HEK293 (cell line): ENCODE measurements around the gene FOXF2.

Source experiments
- HOXD13 ChIP-seq: sonication (generic); formaldehyde crosslinking; IDR thresholded peaks from 2 replicates; pipeline ENCODE4 v1.8.0; 2022; ENCODE audit warnings: missing genetic modification reagents, borderline replicate concordance
- SCRT1 ChIP-seq: fragments of 450-650 bp; formaldehyde crosslinking; IDR thresholded peaks from 2 replicates; pipeline ENCODE4 v1.5.1; 2016; ENCODE audit warnings: missing biosample characterization, missing genetic modification characterization, borderline replicate concordance
- ZFP69B ChIP-seq: fragments of 450-650 bp; formaldehyde crosslinking; IDR thresholded peaks from 2 replicates; pipeline ENCODE4 v1.5.1; 2016; ENCODE audit warnings: missing biosample characterization, missing genetic modification characterization
- ZNF112 ChIP-seq: fragments of 450-650 bp; formaldehyde crosslinking; IDR thresholded peaks from 2 replicates; pipeline ENCODE4 v1.5.0; 2017; ENCODE audit warnings: missing biosample characterization, missing genetic modification characterization
- ZNF132 ChIP-seq: fragments of 450-650 bp; formaldehyde crosslinking; IDR thresholded peaks from 2 replicates; pipeline ENCODE4 v1.5.1; 2017; ENCODE audit warnings: missing biosample characterization, missing genetic modification characterization, borderline replicate concordance
- ZNF155 ChIP-seq: fragments of 450-650 bp; formaldehyde crosslinking; IDR thresholded peaks from 2 replicates; pipeline ENCODE4 v1.5.1; 2016; ENCODE audit warnings: missing biosample characterization, missing genetic modification characterization
- ZNF174 ChIP-seq: fragments of 450-650 bp; formaldehyde crosslinking; IDR thresholded peaks from 2 replicates; pipeline ENCODE4 v1.5.0; 2017; ENCODE audit warnings: missing biosample characterization, mild to moderate bottlenecking, missing genetic modification characterization
- ZNF184 ChIP-seq: fragments of 450-650 bp; IDR thresholded peaks from 2 replicates; pipeline ENCODE4 v1.5.1; 2018; ENCODE audit warnings: missing biosample characterization, mild to moderate bottlenecking, missing genetic modification characterization
- ZNF214 ChIP-seq: fragments of 450-650 bp; formaldehyde crosslinking; IDR thresholded peaks from 2 replicates; pipeline ENCODE4 v1.5.1; 2017; ENCODE audit warnings: missing biosample characterization, mild to moderate bottlenecking, missing genetic modification characterization, borderline replicate concordance
- ZNF239 ChIP-seq: fragments of 450-650 bp; formaldehyde crosslinking; IDR thresholded peaks from 2 replicates; pipeline ENCODE4 v1.5.1; 2016; ENCODE audit warnings: missing biosample characterization, missing genetic modification characterization
- ZNF24 ChIP-seq: fragments of 450-650 bp; formaldehyde crosslinking; IDR thresholded peaks from 2 replicates; pipeline ENCODE4 v1.5.1; 2016; ENCODE audit warnings: missing biosample characterization, missing genetic modification characterization
- ZNF354C ChIP-seq: fragments of 450-650 bp; formaldehyde crosslinking; IDR thresholded peaks from 2 replicates; pipeline ENCODE4 v1.5.1; 2016; ENCODE audit warnings: missing biosample characterization, missing genetic modification characterization, low read depth, borderline replicate concordance
- ZNF404 ChIP-seq: fragments of 450-650 bp; formaldehyde crosslinking; IDR thresholded peaks from 2 replicates; pipeline ENCODE4 v1.5.1; 2017; ENCODE audit warnings: missing biosample characterization, missing genetic modification characterization
- ZNF426 ChIP-seq: fragments of 450-650 bp; formaldehyde crosslinking; IDR thresholded peaks from 2 replicates; pipeline ENCODE4 v1.5.1; 2017; ENCODE audit warnings: missing biosample characterization, missing genetic modification characterization, mild to moderate bottlenecking, inconsistent platforms, moderate library complexity
- ZNF510 ChIP-seq: fragments of 450-650 bp; formaldehyde crosslinking; IDR thresholded peaks from 2 replicates; pipeline ENCODE4 v1.5.1; 2018; ENCODE audit warnings: mild to moderate bottlenecking, missing genetic modification characterization, missing biosample characterization; ENCODE audit not compliant: insufficient replicate concordance
- ZNF529 ChIP-seq: fragments of 450-650 bp; formaldehyde crosslinking; IDR thresholded peaks from 2 replicates; pipeline ENCODE4 v1.5.1; 2017; ENCODE audit warnings: missing genetic modification characterization, missing biosample characterization; ENCODE audit not compliant: insufficient replicate concordance
- ZNF558 ChIP-seq: fragments of 450-650 bp; formaldehyde crosslinking; IDR thresholded peaks from 2 replicates; pipeline ENCODE4 v1.5.1; 2016; ENCODE audit warnings: missing biosample characterization, missing genetic modification characterization
- ZNF585B ChIP-seq: fragments of 450-650 bp; formaldehyde crosslinking; IDR thresholded peaks from 2 replicates; pipeline ENCODE4 v1.5.1; 2016; ENCODE audit warnings: missing biosample characterization, missing genetic modification characterization
- ZNF776 ChIP-seq: fragments of 450-650 bp; formaldehyde crosslinking; IDR thresholded peaks from 2 replicates; pipeline ENCODE4 v1.5.0; 2017; ENCODE audit warnings: missing biosample characterization, missing genetic modification characterization, borderline replicate concordance
- ZNF830 ChIP-seq: fragments of 450-650 bp; IDR thresholded peaks from 2 replicates; pipeline ENCODE4 v1.5.0; 2018; ENCODE audit warnings: missing biosample characterization, missing genetic modification characterization, low read depth, mild to moderate bottlenecking, moderate library complexity
- ZNF843 ChIP-seq: fragments of 450-650 bp; formaldehyde crosslinking; IDR thresholded peaks from 2 replicates; pipeline ENCODE4 v1.5.1; 2016; ENCODE audit warnings: missing biosample characterization, missing genetic modification characterization
- ZSCAN16 ChIP-seq: fragments of 450-650 bp; formaldehyde crosslinking; IDR thresholded peaks from 2 replicates; pipeline ENCODE4 v1.5.1; 2016; ENCODE audit warnings: missing biosample characterization, missing genetic modification characterization
- ZSCAN23 ChIP-seq: fragments of 450-650 bp; formaldehyde crosslinking; IDR thresholded peaks from 2 replicates; pipeline ENCODE4 v1.5.1; 2016; ENCODE audit warnings: missing biosample characterization, missing genetic modification characterization
- TF ChIP-seq, protein P1 (sequence below): fragments of 450-650 bp; formaldehyde crosslinking; IDR thresholded peaks from 2 replicates; pipeline ENCODE4 v1.5.1; 2016; ENCODE audit warnings: missing biosample characterization, missing genetic modification characterization, borderline replicate concordance
- TF ChIP-seq, protein P2 (sequence below): fragments of 450-650 bp; IDR thresholded peaks from 2 replicates; pipeline ENCODE4 v1.5.1; 2018; ENCODE audit warnings: missing biosample characterization, missing genetic modification characterization
- TF ChIP-seq, protein P3 (sequence below): fragments of 450-650 bp; formaldehyde crosslinking; IDR thresholded peaks from 2 replicates; pipeline ENCODE4 v1.5.1; 2016; ENCODE audit warnings: missing biosample characterization, missing genetic modification characterization
- TF ChIP-seq, protein P4 (sequence below): fragments of 450-650 bp; formaldehyde crosslinking; IDR thresholded peaks from 2 replicates; pipeline ENCODE4 v1.5.1; 2016; ENCODE audit warnings: missing biosample characterization, missing genetic modification characterization

The FOXF2 gene

DNA sequence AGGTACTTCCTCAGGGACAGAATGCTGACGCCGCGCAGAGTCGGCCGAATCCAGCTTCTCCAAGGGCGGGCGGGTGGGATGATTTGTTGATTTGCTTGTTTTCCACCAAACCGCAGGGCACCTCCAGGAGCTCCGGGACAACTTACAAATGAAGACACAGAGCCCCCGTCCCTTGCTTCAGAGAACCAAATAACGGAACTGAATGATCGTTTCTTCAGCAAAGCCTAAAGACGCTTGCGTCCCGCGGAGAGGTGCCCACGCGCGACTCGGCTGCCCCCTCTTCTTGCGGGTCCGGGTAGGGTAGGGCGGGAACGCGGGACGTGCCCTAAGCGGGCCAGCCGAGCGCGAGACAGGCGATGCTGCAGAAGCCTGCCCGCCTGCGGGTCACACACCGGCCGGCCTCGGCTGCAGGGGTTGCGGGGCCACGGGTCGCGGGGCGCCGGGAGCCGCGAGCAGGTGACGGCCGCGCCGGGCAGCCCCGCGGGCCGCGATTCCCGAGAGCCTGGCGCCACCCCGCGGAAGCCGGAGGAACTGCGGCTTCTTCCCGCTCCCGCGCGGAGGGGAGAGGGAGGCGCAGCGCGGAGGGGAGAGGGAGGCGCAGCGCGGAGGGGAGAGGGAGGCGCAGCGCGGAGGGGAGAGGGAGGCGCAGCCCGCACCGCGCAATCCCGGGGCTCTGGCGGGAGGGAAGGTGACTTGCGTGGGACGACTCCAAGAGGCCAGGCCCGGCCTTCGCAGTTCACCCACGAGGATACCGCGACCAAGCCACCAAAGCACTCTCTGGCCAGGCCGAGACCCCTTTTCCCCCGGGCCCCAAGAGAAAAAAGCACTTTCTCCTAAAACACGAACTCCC, 7.7 kb upstream of the FOXF2 start (continued):
- TF ChIP-seq, protein P1, sequence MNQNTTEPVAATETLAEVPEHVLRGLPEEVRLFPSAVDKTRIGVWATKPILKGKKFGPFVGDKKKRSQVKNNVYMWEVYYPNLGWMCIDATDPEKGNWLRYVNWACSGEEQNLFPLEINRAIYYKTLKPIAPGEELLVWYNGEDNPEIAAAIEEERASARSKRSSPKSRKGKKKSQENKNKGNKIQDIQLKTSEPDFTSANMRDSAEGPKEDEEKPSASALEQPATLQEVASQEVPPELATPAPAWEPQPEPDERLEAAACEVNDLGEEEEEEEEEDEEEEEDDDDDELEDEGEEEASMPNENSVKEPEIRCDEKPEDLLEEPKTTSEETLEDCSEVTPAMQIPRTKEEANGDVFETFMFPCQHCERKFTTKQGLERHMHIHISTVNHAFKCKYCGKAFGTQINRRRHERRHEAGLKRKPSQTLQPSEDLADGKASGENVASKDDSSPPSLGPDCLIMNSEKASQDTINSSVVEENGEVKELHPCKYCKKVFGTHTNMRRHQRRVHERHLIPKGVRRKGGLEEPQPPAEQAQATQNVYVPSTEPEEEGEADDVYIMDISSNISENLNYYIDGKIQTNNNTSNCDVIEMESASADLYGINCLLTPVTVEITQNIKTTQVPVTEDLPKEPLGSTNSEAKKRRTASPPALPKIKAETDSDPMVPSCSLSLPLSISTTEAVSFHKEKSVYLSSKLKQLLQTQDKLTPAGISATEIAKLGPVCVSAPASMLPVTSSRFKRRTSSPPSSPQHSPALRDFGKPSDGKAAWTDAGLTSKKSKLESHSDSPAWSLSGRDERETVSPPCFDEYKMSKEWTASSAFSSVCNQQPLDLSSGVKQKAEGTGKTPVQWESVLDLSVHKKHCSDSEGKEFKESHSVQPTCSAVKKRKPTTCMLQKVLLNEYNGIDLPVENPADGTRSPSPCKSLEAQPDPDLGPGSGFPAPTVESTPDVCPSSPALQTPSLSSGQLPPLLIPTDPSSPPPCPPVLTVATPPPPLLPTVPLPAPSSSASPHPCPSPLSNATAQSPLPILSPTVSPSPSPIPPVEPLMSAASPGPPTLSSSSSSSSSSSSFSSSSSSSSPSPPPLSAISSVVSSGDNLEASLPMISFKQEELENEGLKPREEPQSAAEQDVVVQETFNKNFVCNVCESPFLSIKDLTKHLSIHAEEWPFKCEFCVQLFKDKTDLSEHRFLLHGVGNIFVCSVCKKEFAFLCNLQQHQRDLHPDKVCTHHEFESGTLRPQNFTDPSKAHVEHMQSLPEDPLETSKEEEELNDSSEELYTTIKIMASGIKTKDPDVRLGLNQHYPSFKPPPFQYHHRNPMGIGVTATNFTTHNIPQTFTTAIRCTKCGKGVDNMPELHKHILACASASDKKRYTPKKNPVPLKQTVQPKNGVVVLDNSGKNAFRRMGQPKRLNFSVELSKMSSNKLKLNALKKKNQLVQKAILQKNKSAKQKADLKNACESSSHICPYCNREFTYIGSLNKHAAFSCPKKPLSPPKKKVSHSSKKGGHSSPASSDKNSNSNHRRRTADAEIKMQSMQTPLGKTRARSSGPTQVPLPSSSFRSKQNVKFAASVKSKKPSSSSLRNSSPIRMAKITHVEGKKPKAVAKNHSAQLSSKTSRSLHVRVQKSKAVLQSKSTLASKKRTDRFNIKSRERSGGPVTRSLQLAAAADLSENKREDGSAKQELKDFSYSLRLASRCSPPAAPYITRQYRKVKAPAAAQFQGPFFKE (tag by site-specific recombination), result no peak
- TF ChIP-seq ZNF239 (tag by site-specific recombination), result no peak
- TF ChIP-seq ZNF529 (tag by site-specific recombination), result no peak
- no peak for TF ChIP-seq ZNF585B (tag by site-specific recombination)
- TF ChIP-seq ZNF426, result no peak
- no peak for TF ChIP-seq ZSCAN16 (tag by site-specific recombination)
- TF ChIP-seq ZNF24 (tag by site-specific recombination), result no peak
- TF ChIP-seq, protein P2, sequence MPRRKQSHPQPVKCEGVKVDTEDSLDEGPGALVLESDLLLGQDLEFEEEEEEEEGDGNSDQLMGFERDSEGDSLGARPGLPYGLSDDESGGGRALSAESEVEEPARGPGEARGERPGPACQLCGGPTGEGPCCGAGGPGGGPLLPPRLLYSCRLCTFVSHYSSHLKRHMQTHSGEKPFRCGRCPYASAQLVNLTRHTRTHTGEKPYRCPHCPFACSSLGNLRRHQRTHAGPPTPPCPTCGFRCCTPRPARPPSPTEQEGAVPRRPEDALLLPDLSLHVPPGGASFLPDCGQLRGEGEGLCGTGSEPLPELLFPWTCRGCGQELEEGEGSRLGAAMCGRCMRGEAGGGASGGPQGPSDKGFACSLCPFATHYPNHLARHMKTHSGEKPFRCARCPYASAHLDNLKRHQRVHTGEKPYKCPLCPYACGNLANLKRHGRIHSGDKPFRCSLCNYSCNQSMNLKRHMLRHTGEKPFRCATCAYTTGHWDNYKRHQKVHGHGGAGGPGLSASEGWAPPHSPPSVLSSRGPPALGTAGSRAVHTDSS (tag by site-specific recombination), result no peak
- no peak for TF ChIP-seq HOXD13
- TF ChIP-seq ZNF404 (tag by site-specific recombination), result no peak
- TF ChIP-seq ZNF843, result no peak; the same call in 1 of the 2 replicates
- no peak for TF ChIP-seq ZSCAN23
- no peak for TF ChIP-seq ZNF214
- no peak for TF ChIP-seq ZNF776 (tag by site-specific recombination)
- no peak for TF ChIP-seq ZNF558 (tag by site-specific recombination)
- no peak for TF ChIP-seq ZNF510
- no peak for TF ChIP-seq ZNF174 (tag by site-specific recombination)
- no peak for TF ChIP-seq ZNF112
- no peak for TF ChIP-seq ZNF184 (tag by site-specific recombination)
- TF ChIP-seq, protein P3, sequence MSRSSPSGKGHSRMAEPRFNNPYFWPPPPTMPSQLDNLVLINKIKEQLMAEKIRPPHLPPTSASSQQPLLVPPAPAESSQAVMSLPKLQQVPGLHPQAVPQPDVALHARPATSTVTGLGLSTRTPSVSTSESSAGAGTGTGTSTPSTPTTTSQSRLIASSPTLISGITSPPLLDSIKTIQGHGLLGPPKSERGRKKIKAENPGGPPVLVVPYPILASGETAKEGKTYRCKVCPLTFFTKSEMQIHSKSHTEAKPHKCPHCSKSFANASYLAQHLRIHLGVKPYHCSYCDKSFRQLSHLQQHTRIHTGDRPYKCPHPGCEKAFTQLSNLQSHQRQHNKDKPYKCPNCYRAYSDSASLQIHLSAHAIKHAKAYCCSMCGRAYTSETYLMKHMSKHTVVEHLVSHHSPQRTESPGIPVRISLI (tag by site-specific recombination), result no peak
- TF ChIP-seq, protein P4, sequence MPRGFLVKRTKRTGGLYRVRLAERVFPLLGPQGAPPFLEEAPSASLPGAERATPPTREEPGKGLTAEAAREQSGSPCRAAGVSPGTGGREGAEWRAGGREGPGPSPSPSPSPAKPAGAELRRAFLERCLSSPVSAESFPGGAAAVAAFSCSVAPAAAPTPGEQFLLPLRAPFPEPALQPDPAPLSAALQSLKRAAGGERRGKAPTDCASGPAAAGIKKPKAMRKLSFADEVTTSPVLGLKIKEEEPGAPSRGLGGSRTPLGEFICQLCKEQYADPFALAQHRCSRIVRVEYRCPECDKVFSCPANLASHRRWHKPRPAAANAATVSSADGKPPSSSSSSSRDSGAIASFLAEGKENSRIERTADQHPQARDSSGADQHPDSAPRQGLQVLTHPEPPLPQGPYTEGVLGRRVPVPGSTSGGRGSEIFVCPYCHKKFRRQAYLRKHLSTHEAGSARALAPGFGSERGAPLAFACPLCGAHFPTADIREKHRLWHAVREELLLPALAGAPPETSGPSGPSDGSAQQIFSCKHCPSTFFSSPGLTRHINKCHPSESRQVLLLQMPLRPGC (tag by site-specific recombination), result no peak
- TF ChIP-seq ZNF155 (tag by site-specific recombination), result no peak
- no peak for TF ChIP-seq ZNF132 (tag by site-specific recombination)
- TF ChIP-seq ZNF354C (tag by site-specific recombination), result no peak
- TF ChIP-seq SCRT1, result no peak
- no peak for TF ChIP-seq ZFP69B (tag by site-specific recombination)
- no peak for TF ChIP-seq ZNF830 (tag by site-specific recombination)
